GM12892 (cell line): ENCODE results near the gene CYS1.

Source experiments
- POLR2A ChIP-seq: IDR thresholded peaks from 2 replicates; pipeline ENCODE4 v1.6.1; 2011; ENCODE audit warnings: low read depth, low read length, control low read depth
- POLR2AphosphoS5 ChIP-seq: IDR thresholded peaks from 2 replicates; pipeline ENCODE4 v1.6.1; 2011; ENCODE audit warnings: low read depth, low read length, control low read depth
- TAF1 ChIP-seq: IDR thresholded peaks from 2 replicates; pipeline ENCODE4 v1.6.1; 2011; ENCODE audit warnings: low read depth, mild to moderate bottlenecking, control low read depth, low read length, borderline replicate concordance

DNA sequence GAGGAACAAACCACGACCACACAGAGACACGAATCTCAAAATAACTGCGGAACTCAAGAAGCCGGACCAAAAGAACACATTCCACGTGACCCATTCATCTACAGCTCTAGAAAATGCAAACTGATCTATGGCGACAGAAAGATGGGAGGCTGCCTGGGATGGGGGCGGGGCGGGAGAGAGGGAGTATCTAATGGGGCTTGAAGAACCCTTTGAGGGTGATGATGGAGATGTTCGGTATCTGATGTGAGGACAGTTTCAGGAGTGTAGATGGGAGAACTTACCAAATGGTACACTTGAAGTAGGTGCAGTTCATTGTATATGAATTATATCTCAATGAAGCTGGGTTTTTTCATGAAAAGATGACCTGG, 71.4 kb downstream of the CYS1 start:
- no peak for TF ChIP-seq POLR2A
- no peak for TF ChIP-seq POLR2AphosphoS5
- TF ChIP-seq TAF1: no peak
